Activated CD4-positive, alpha-beta T cell treated with anti-CD3 and anti-CD28 coated beads, Interleukin-2, Interleukin-6, amounts not matched to agents 100 ng/mL and 50 ng/mL, durations not matched to agents 16 hours and 8 hours (primary cell): Measurements from ENCODE around the gene SYNM.
"Not testable (repeated sequence)": the region's sequence is repeated elsewhere in the genome, so short reads cannot be mapped to it uniquely, and the experiment has no call there.

Source experiments
- DNase-seq: peaks from one replicate; pipeline ENCODE4 v3.0.0-alpha.2; 2020

SYNM gene

GRCh38 chr15:99104788-99105513, at the start of gene SYNM:
TSS of gene SYNM (plus strand) at chr15:99105080. CDS start at chr15:99105200, 120 bp downstream.
- DNase-seq = peak; percentile 69

GRCh38 chr15:99055555-99056134, 49.2 kb upstream of the SYNM start:
- DNase-seq = no peak

- DNase-seq = no peak
These were observed 47.9 kb upstream of the SYNM start for GRCh38 chr15:99057020-99057419.

- no peak for DNase-seq
These were observed 47.0 kb upstream of the SYNM start for GRCh38 chr15:99057697-99058420.

GRCh38 chr15:99058421-99058870, 46.4 kb upstream of the SYNM start:
- DNase-seq = no peak

- DNase-seq = peak; percentile 70
These were observed 45.6 kb upstream of the SYNM start for GRCh38 chr15:99059010-99059981.

- DNase-seq = not testable (repeated sequence)
These were observed 44.7 kb upstream of the SYNM start for GRCh38 chr15:99060186-99060585.

- DNase-seq = no peak
These were observed 42.7 kb upstream of the SYNM start for GRCh38 chr15:99062226-99062625.

- no peak for DNase-seq
These were observed 36.7 kb upstream of the SYNM start for GRCh38 chr15:99068186-99068585.

- no peak for DNase-seq
These were observed 34.7 kb upstream of the SYNM start for GRCh38 chr15:99070208-99070607.

GRCh38 chr15:99071091-99071680, 33.7 kb upstream of the SYNM start:
- no peak for DNase-seq

GRCh38 chr15:99073008-99073717, 31.7 kb upstream of the SYNM start:
- no peak for DNase-seq

GRCh38 chr15:99074446-99074845, 30.4 kb upstream of the SYNM start:
- DNase-seq = no peak

- not testable (repeated sequence) for DNase-seq
These were observed 29.7 kb upstream of the SYNM start for GRCh38 chr15:99075059-99075652.

- no peak for DNase-seq
These were observed 28.8 kb upstream of the SYNM start for GRCh38 chr15:99076109-99076508.

GRCh38 chr15:99076555-99077308, 28.1 kb upstream of the SYNM start:
- peak; percentile 78 for DNase-seq

GRCh38 chr15:99082798-99083197, 22.1 kb upstream of the SYNM start:
- DNase-seq = no peak

- no peak for DNase-seq
These were observed 19.9 kb upstream of the SYNM start for GRCh38 chr15:99084965-99085364.

GRCh38 chr15:99085413-99086326, 19.2 kb upstream of the SYNM start:
- DNase-seq = no peak
